HepG2 (cell line): ENCODE measurements around the gene STIP1. TPM values are rescaled to one million over a fixed set of nuclear protein-coding genes. Genes with fewer than 3 reads are reported as not detected.

Experiments
- AGO2 ChIP-seq: fragments of 200-400 bp; formaldehyde crosslinking; optimal IDR thresholded peaks from 2 replicates; pipeline ENCODE3; 2017; ENCODE audit warnings: mild to moderate bottlenecking, low read depth, low read length, moderate library complexity
- DBP ChIP-seq: sonication (generic); formaldehyde crosslinking; IDR thresholded peaks from 2 replicates; pipeline ENCODE4 v1.4.0; 2020; ENCODE audit warnings: missing genetic modification reagents; ENCODE audit errors: not compliant biosample characterization
- KLF9 ChIP-seq: IDR thresholded peaks from 2 replicates; pipeline ENCODE4 v1.6.1; 2016; ENCODE audit warnings: low read depth
- NONO ChIP-seq, 2 experiments: fragments of 450-650 bp in 1 of 2; sonication (generic) in 1 of 2; formaldehyde crosslinking in 1 of 2; IDR thresholded peaks in 1 of 2; conservative IDR thresholded peaks in 1 of 2; 2 replicates each; pipeline versions ENCODE4 v1.6.1 to v1.8.0; 2017 to 2022; ENCODE audit warnings: mild to moderate bottlenecking in 1 of 2, missing genetic modification reagents in 1 of 2, moderate library complexity in 1 of 2
- PLRG1 ChIP-seq: fragments of 450-650 bp; conservative IDR thresholded peaks from 2 replicates; pipeline ENCODE4 v1.6.1; 2016
- POLR2AphosphoS5 ChIP-seq: IDR thresholded peaks from 2 replicates; pipeline ENCODE4 v1.6.1; 2012; ENCODE audit warnings: low read depth, low read length
- TCF12 ChIP-seq, 2 experiments: fragments of 450-650 bp in 1 of 2; sonication (generic) in 1 of 2; formaldehyde crosslinking in 1 of 2; IDR thresholded peaks; 2 replicates each; pipeline versions ENCODE4 v1.6.1 to v1.8.0; 2017 to 2022; ENCODE audit warnings: antibody characterized with exemption in 1 of 2, mild to moderate bottlenecking in 1 of 2, missing genetic modification reagents in 1 of 2, moderate library complexity in 1 of 2
- THYN1 ChIP-seq: sonication (generic); formaldehyde crosslinking; IDR thresholded peaks from 2 replicates; pipeline ENCODE4 v1.8.1; 2023; ENCODE audit warnings: low read depth, mild to moderate bottlenecking, moderate library complexity, missing genetic modification reagents, borderline replicate concordance
- ZFP90 ChIP-seq: sonication (generic); formaldehyde crosslinking; IDR thresholded peaks from 2 replicates; pipeline ENCODE4 v1.8.0; 2022; ENCODE audit warnings: missing genetic modification reagents, mild to moderate bottlenecking, inconsistent platforms, borderline replicate concordance
- ZNF143 ChIP-seq: sonication (generic); formaldehyde crosslinking; IDR thresholded peaks from 2 replicates; pipeline ENCODE4 v1.4.0; 2020; ENCODE audit warnings: missing genetic modification reagents
- ZNF451 ChIP-seq: sonication (generic); formaldehyde crosslinking; IDR thresholded peaks from 2 replicates; pipeline ENCODE4 v1.5.0; 2020; ENCODE audit warnings: mild to moderate bottlenecking, missing genetic modification reagents
- ZNF549 ChIP-seq: sonication (generic); formaldehyde crosslinking; IDR thresholded peaks from 2 replicates; pipeline ENCODE4 v1.5.0; 2020; ENCODE audit warnings: missing genetic modification reagents
- ZNF713 ChIP-seq: sonication (generic); formaldehyde crosslinking; IDR thresholded peaks from 2 replicates; pipeline ENCODE4 v1.4.0; 2020; ENCODE audit warnings: mild to moderate bottlenecking, missing genetic modification reagents
- ZNF768 ChIP-seq: sonication (generic); formaldehyde crosslinking; IDR thresholded peaks from 2 replicates; pipeline ENCODE4 v1.4.0; 2020; ENCODE audit warnings: missing genetic modification reagents
- ZNF775 ChIP-seq: sonication (generic); formaldehyde crosslinking; IDR thresholded peaks from 2 replicates; pipeline ENCODE4 v1.4.0; 2020; ENCODE audit warnings: missing genetic modification reagents, mild to moderate bottlenecking, moderate library complexity, borderline replicate concordance
- ZNF790 ChIP-seq: sonication (generic); formaldehyde crosslinking; IDR thresholded peaks from 2 replicates; pipeline ENCODE4 v1.8.0; 2022; ENCODE audit warnings: missing genetic modification reagents, mild to moderate bottlenecking, borderline replicate concordance
- ZSCAN25 ChIP-seq: sonication (generic); formaldehyde crosslinking; IDR thresholded peaks from 2 replicates; pipeline ENCODE4 v1.8.0; 2022; ENCODE audit warnings: mild to moderate bottlenecking, missing genetic modification reagents
- polyA plus RNA-seq, 8 experiments: library from polyadenylated mRNA; depleted of rRNA in 3 of 8; stranded (reverse) in 7 of 8; unstranded in 1 of 8; fragments of >200 nt; fragmentation: Illumina TruSeq in 4 of 8; extraction: Trizol in 4 of 8; gene quantifications; 2 replicates each; pipeline versions ENCODE4 v1.2.1 to v1.2.3, GENCODE V29; 2011 to 2016; ENCODE audit warnings: low read depth in 4 of 8, missing spikeins in 1 of 8, mixed read lengths in 1 of 8; ENCODE audit not compliant: insufficient read depth in 1 of 8
- total RNA-seq, 5 experiments: library from RNA; depleted of rRNA; stranded (reverse); fragments of >200 nt; fragmentation: Illumina TruSeq; extraction: Trizol; gene quantifications; 2 replicates each; pipeline ENCODE4 v1.2.3, GENCODE V29; 2016; ENCODE audit warnings: low read depth in 1 of 5
- TF ChIP-seq, protein P1 (sequence below): sonication (generic); formaldehyde crosslinking; IDR thresholded peaks from 2 replicates; pipeline ENCODE4 v1.4.0; 2020; ENCODE audit warnings: missing genetic modification reagents, borderline replicate concordance
- TF ChIP-seq, protein P2 (sequence below): sonication (generic); formaldehyde crosslinking; IDR thresholded peaks from 2 replicates; pipeline ENCODE4 v1.4.0; 2020; ENCODE audit warnings: mild to moderate bottlenecking, missing genetic modification reagents
- TF ChIP-seq, protein P3 (sequence below): IDR thresholded peaks from 2 replicates; pipeline ENCODE4 v1.6.1; 2016; ENCODE audit warnings: missing genetic modification reagents, missing compliant biosample characterization
- TF ChIP-seq, protein P4 (sequence below): sonication (generic); formaldehyde crosslinking; IDR thresholded peaks from 2 replicates; pipeline ENCODE4 v1.8.1; 2023; ENCODE audit warnings: missing genetic modification reagents, mild to moderate bottlenecking, borderline replicate concordance

The STIP1 gene
- total and polyA plus RNA-seq, 2 of the 13 experiments (the other 11 are each of a cell fraction or from before 2014, with no cell fraction given), result 81.1 to 217 TPM

DNA sequence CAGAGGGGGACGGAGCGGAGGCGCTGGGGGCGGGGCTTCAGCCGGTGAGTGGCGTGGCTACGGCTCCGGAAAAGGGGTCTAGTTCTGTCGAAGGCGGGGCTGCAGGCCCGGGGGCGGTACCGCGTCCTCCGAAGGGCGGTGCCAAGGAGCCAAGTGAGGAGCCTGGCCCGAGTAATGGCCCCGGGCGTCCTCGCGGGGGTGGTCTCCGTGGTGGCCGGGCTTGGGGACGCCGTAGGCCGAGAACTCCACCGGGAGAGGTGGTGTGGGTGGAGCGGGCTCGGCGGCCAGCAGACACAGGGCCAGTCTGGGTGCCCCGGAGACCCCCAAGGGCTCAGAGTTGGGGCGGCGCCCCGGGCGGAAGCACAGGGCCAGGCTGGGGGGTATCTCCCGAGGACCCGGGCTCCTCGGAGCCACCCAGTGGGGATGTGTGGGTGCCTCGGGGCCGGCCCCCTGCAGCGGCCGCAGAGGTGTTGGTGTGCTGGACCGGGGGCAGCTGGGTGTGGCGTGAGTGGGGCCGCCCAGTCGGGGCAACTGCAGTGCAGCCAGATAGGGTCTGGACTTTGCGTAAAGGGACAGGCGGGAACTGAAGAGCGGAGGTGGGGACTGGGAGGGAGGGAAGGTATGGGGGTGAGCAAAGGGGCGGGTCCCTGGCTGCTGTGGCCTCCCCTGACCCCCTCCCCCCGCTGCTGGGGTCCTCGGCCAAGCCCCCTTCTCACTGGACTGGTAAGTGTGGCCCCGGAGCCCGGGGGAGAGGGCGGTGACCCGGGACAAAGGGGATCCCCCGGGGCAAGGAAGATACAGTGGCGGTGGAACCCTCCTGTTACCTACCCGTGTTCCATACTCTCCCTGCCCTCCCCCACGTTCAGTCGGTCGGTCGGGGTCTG lies 55.8 kb downstream of the STIP1 start (continued):
- TF ChIP-seq, protein P1, sequence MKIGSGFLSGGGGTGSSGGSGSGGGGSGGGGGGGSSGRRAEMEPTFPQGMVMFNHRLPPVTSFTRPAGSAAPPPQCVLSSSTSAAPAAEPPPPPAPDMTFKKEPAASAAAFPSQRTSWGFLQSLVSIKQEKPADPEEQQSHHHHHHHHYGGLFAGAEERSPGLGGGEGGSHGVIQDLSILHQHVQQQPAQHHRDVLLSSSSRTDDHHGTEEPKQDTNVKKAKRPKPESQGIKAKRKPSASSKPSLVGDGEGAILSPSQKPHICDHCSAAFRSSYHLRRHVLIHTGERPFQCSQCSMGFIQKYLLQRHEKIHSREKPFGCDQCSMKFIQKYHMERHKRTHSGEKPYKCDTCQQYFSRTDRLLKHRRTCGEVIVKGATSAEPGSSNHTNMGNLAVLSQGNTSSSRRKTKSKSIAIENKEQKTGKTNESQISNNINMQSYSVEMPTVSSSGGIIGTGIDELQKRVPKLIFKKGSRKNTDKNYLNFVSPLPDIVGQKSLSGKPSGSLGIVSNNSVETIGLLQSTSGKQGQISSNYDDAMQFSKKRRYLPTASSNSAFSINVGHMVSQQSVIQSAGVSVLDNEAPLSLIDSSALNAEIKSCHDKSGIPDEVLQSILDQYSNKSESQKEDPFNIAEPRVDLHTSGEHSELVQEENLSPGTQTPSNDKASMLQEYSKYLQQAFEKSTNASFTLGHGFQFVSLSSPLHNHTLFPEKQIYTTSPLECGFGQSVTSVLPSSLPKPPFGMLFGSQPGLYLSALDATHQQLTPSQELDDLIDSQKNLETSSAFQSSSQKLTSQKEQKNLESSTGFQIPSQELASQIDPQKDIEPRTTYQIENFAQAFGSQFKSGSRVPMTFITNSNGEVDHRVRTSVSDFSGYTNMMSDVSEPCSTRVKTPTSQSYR (CRISPR knock-in tag), result peak; percentile 18; the same call in 1 of the 2 replicates
- TF ChIP-seq POLR2AphosphoS5, result peak; percentile 73; the same call in 1 of the 2 replicates
- 0 out of 2 replicates have a peak, but pooled peaks have one; percentile 59 for TF ChIP-seq ZNF549 (CRISPR knock-in tag)
- TF ChIP-seq TCF12 (IDR thresholded peaks at IDR 0.05), result no peak
- peak; percentile 75; the same call in 1 of the 2 replicates for TF ChIP-seq TCF12 (CRISPR knock-in tag; IDR thresholded peaks at IDR 0.05)
- TF ChIP-seq, protein P2, sequence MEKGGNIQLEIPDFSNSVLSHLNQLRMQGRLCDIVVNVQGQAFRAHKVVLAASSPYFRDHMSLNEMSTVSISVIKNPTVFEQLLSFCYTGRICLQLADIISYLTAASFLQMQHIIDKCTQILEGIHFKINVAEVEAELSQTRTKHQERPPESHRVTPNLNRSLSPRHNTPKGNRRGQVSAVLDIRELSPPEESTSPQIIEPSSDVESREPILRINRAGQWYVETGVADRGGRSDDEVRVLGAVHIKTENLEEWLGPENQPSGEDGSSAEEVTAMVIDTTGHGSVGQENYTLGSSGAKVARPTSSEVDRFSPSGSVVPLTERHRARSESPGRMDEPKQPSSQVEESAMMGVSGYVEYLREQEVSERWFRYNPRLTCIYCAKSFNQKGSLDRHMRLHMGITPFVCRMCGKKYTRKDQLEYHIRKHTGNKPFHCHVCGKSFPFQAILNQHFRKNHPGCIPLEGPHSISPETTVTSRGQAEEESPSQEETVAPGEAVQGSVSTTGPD (CRISPR knock-in tag), result no peak
- TF ChIP-seq ZNF143 (CRISPR knock-in tag), result no peak
- peak; percentile 64 for TF ChIP-seq AGO2
- peak; percentile 50; the same call in 1 of the 2 replicates for TF ChIP-seq ZNF768
- no peak for TF ChIP-seq ZFP90 (CRISPR knock-in tag)
- TF ChIP-seq, protein P3, sequence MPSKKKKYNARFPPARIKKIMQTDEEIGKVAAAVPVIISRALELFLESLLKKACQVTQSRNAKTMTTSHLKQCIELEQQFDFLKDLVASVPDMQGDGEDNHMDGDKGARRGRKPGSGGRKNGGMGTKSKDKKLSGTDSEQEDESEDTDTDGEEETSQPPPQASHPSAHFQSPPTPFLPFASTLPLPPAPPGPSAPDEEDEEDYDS (CRISPR knock-in tag), result peak; percentile 74
- TF ChIP-seq THYN1 (CRISPR knock-in tag), result no peak
- TF ChIP-seq DBP (CRISPR knock-in tag), result no peak
- TF ChIP-seq, protein P4, sequence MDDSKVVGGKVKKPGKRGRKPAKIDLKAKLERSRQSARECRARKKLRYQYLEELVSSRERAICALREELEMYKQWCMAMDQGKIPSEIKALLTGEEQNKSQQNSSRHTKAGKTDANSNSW (CRISPR knock-in tag), result 0 out of 2 replicates have a peak, but pooled peaks have one; percentile 51
- no peak for TF ChIP-seq ZSCAN25 (CRISPR knock-in tag)
- TF ChIP-seq NONO (IDR thresholded peaks at IDR 0.05), result no peak
- TF ChIP-seq NONO (CRISPR knock-in tag; conservative IDR thresholded peaks at IDR 0.05), result peak; percentile 41; the same call in 1 of the 2 replicates
- TF ChIP-seq KLF9, result no peak
- no peak for TF ChIP-seq ZNF775 (CRISPR knock-in tag)
- TF ChIP-seq PLRG1, result no peak
- 0 out of 2 replicates have a peak, but pooled peaks have one; percentile 21 for TF ChIP-seq ZNF713 (CRISPR knock-in tag)
- peak; percentile 47 for TF ChIP-seq ZNF790 (CRISPR knock-in tag)
- TF ChIP-seq ZNF451 (CRISPR knock-in tag), result no peak
